MM.1S (cell line): ENCODE measurements around the gene BCL11B.

Experiments used
- EZH2 ChIP-seq: fragments of 300-600 bp; sonication (generic); optimal IDR thresholded peaks from 2 replicates; pipeline ENCODE3; 2017; ENCODE audit warnings: low read depth, mild to moderate bottlenecking, antibody characterized with exemption, low read length, mixed read lengths
- EZH2phosphoT487 ChIP-seq: fragments of 300-600 bp; sonication (generic); IDR thresholded peaks from 2 replicates; pipeline ENCODE4 v1.6.1; 2018; ENCODE audit warnings: antibody characterized with exemption, low read length
- TF ChIP-seq, protein P1 (sequence below): fragments of 300-600 bp; sonication (generic); IDR thresholded peaks from 2 replicates; pipeline ENCODE4 v1.5.1; 2016; ENCODE audit warnings: antibody characterized with exemption, low read length, mixed read lengths

DNA sequence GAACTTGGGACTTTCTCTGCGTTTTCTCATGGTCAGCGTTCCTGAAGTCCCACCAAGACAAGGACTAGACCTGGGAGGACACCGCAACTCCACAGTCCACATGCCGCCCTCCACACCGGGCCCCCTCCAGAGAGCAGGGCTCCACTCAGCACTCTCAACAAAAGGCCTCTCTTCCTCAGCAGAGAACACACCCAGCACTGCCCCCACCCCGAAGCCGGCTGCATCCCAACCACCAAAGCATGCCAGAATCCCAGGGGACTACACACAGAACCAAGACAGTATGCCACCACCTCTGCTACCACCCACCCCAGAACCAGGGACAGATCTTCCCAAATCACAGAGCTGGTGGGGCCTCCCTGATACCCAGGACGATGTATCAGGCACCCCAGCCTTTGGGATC lies 88.3 kb downstream of the BCL11B start:
- TF ChIP-seq, protein P1, sequence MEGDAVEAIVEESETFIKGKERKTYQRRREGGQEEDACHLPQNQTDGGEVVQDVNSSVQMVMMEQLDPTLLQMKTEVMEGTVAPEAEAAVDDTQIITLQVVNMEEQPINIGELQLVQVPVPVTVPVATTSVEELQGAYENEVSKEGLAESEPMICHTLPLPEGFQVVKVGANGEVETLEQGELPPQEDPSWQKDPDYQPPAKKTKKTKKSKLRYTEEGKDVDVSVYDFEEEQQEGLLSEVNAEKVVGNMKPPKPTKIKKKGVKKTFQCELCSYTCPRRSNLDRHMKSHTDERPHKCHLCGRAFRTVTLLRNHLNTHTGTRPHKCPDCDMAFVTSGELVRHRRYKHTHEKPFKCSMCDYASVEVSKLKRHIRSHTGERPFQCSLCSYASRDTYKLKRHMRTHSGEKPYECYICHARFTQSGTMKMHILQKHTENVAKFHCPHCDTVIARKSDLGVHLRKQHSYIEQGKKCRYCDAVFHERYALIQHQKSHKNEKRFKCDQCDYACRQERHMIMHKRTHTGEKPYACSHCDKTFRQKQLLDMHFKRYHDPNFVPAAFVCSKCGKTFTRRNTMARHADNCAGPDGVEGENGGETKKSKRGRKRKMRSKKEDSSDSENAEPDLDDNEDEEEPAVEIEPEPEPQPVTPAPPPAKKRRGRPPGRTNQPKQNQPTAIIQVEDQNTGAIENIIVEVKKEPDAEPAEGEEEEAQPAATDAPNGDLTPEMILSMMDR, result no peak
- TF ChIP-seq EZH2 (no peak), EZH2phosphoT487 (no peak)
